ENCODE results near the gene WDR36.

WDR36 gene

GRCh38 chr5:111106320-111106948 lies 14.3 kb downstream of the WDR36 start:
- no peak for DNase-seq

GRCh38 chr5:111107371-111107770 lies 15.2 kb downstream of the WDR36 start:
- no peak for DNase-seq

GRCh38 chr5:111111956-111112355 lies 19.8 kb downstream of the WDR36 start:
- no peak for DNase-seq

GRCh38 chr5:111113678-111114077 lies 21.5 kb downstream of the WDR36 start:
- no peak for DNase-seq

- no peak for DNase-seq
Observed at GRCh38 chr5:111115229-111115628, 23.1 kb downstream of the WDR36 start.

GRCh38 chr5:111116550-111116949 lies 24.4 kb downstream of the WDR36 start:
- DNase-seq: no peak

GRCh38 chr5:111117136-111117535 lies 25.0 kb downstream of the WDR36 start:
- no peak for DNase-seq

- no peak for DNase-seq
Observed at GRCh38 chr5:111119221-111119620, 27.1 kb downstream of the WDR36 start.

GRCh38 chr5:111119856-111120255 lies 27.7 kb downstream of the WDR36 start:
- no peak for DNase-seq

- DNase-seq: no peak
Observed at GRCh38 chr5:111120911-111121310, 28.8 kb downstream of the WDR36 start.

- DNase-seq: no peak
Observed at GRCh38 chr5:111121926-111122325, 29.8 kb downstream of the WDR36 start.

- DNase-seq: no peak
Observed at GRCh38 chr5:111122398-111122797, 30.2 kb downstream of the WDR36 start.

GRCh38 chr5:111124793-111125192 lies 32.6 kb downstream of the WDR36 start:
- DNase-seq: no peak

- DNase-seq: no peak
Observed at GRCh38 chr5:111126896-111127295, 34.7 kb downstream of the WDR36 start.

- no peak for DNase-seq
Observed at GRCh38 chr5:111127453-111128195, 35.5 kb downstream of the WDR36 start.

GRCh38 chr5:111129938-111130337 lies 37.8 kb downstream of the WDR36 start:
- no peak for DNase-seq

GRCh38 chr5:111131356-111131755 lies 39.2 kb downstream of the WDR36 start:
- no peak for DNase-seq

- no peak for DNase-seq
Observed at GRCh38 chr5:111132076-111132475, 39.9 kb downstream of the WDR36 start.

GRCh38 chr5:111132731-111133435 lies 40.7 kb downstream of the WDR36 start:
- no peak for DNase-seq

GRCh38 chr5:111133436-111133751 lies 41.2 kb downstream of the WDR36 start:
- no peak for DNase-seq

- DNase-seq: no peak
Observed at GRCh38 chr5:111134087-111134486, 41.9 kb downstream of the WDR36 start.

GRCh38 chr5:111134864-111135263 lies 42.7 kb downstream of the WDR36 start:
- no peak for DNase-seq

GRCh38 chr5:111135363-111135762 lies 43.2 kb downstream of the WDR36 start:
- DNase-seq: no peak

- no peak for DNase-seq
Observed at GRCh38 chr5:111135946-111136345, 43.8 kb downstream of the WDR36 start.
